Measurements from ENCODE around the gene MAPT. TPM values are rescaled to one million over a fixed set of nuclear protein-coding genes. Genes with fewer than 3 reads are reported as not detected.

The MAPT gene
- total and polyA plus RNA-seq, 2 of the 13 experiments (the other 11 are each of a cell fraction or from before 2014, with no cell fraction given) = 2.1 to 2.8 TPM

GRCh38 chr17:45906927-45907622, 12.7 kb downstream of the MAPT start:
- 88% methylated on average over 15 of the region's 15 CpGs for WGBS (ENCODE audit: low lambda C conversion rate)
- no peak overlapping the region for H3K4me3 ChIP-seq (replicated peaks in 1 of 3; ENCODE audit: insufficient read depth in 1 of 3, low read depth in 2 of 3, low read length in 3 of 3)
- no peaks in the 10 kb centered on the region for H4K20me1 ChIP-seq (ENCODE audit: insufficient read depth, low read length)
- no peaks in the 10 kb centered on the region for H3K27me3 ChIP-seq (ENCODE audit: control insufficient read depth in 1 of 2, insufficient read depth in 2 of 2, low read length in 2 of 2)
- ATAC-seq = no peak
- no TSS peak for BruUV-seq (replicated peaks)
- H3K4me2 ChIP-seq (ENCODE audit: low read depth, low read length) = no peak overlapping the region
- no peak for TF ChIP-seq SOX5 (CRISPR knock-in tag; IDR thresholded peaks at IDR 0.05; ENCODE audit: borderline replicate concordance)
- no peak for TF ChIP-seq REL (CRISPR knock-in tag; conservative IDR thresholded peaks at IDR 0.05)
- TF ChIP-seq ZNF547 (CRISPR knock-in tag; IDR thresholded peaks at IDR 0.05) = no peak
- TF ChIP-seq ZNF746 (CRISPR knock-in tag; IDR thresholded peaks at IDR 0.05) = no peak
- TF ChIP-seq KMT2B (CRISPR knock-in tag; IDR thresholded peaks at IDR 0.05) = no peak
- TF ChIP-seq ZBTB39 (CRISPR knock-in tag; IDR thresholded peaks at IDR 0.05) = no peak
- TF ChIP-seq ZBTB46 (CRISPR knock-in tag; IDR thresholded peaks at IDR 0.05; ENCODE audit: borderline replicate concordance) = no peak
- no peak for TF ChIP-seq ZNF773 (CRISPR knock-in tag; IDR thresholded peaks at IDR 0.05; ENCODE audit: borderline replicate concordance)
- no peak for TF ChIP-seq BHLHE40 (IDR thresholded peaks at IDR 0.05; ENCODE audit: low read length)
- no peak for TF ChIP-seq ZBTB34 (CRISPR knock-in tag; IDR thresholded peaks at IDR 0.05)
- no peak for TF ChIP-seq ZBTB42 (CRISPR knock-in tag; IDR thresholded peaks at IDR 0.05)
- TF ChIP-seq MAFF (IDR thresholded peaks at IDR 0.05; ENCODE audit: low read depth, low read length) = no peak
- TF ChIP-seq EEA1 (CRISPR knock-in tag; IDR thresholded peaks at IDR 0.05; ENCODE audit: borderline replicate concordance) = no peak
- no peak for TF ChIP-seq SSRP1 (CRISPR knock-in tag; IDR thresholded peaks at IDR 0.05)
- TF ChIP-seq JARID2 (CRISPR knock-in tag; IDR thresholded peaks at IDR 0.05; ENCODE audit: insufficient replicate concordance) = no peak
- no peak for TF ChIP-seq SMC3 (IDR thresholded peaks at IDR 0.05; ENCODE audit: low read length)
- FAIRE-seq = no peak
- POLR2A ChIA-PET = no interaction called here
- no peaks in the 10 kb centered on the region for H3K36me3 ChIP-seq (replicated peaks in 1 of 2; ENCODE audit: control insufficient read depth in 1 of 2, insufficient read depth in 2 of 2, low read length in 2 of 2)
- CTCF ChIA-PET (ENCODE audit: low intra/inter-chr PET ratio, low total read pairs) = no interaction called here
- peaks cover 12% of the 10 kb centered on the region for H3K4me1 ChIP-seq (ENCODE audit: insufficient read depth, low read length)
- H3K79me2 ChIP-seq (ENCODE audit: insufficient read depth, low read length) = no peaks in the 10 kb centered on the region
- peaks cover 2% of the 10 kb centered on the region for H3K9me3 ChIP-seq (ENCODE audit: low read length)
- no peak overlapping the region for H3K9ac ChIP-seq (ENCODE audit: insufficient read depth, low read depth, low read length)
- intact Hi-C loops (cut with micrococcal nuclease; ENCODE audit: unreplicated experiment) = no loop called here
- H3K27ac ChIP-seq (ENCODE audit: extremely low read length, insufficient read depth, low read length) = no peak overlapping the region
- H2AFZ ChIP-seq (ENCODE audit: low read length) = no peak overlapping the region
- in situ Hi-C loops (cut with HindIII; ENCODE audit: extremely low pct_ligation_motif_present, low pct_unique_long_range_greater_than_20kb) = no loop called here
- DNase-seq (ENCODE audit: low spot score) = no peak

All from HepG2 (cell line).